HG03039 (cell line): ENCODE measurements around the gene RBMS1.

ENCODE experiments used
- ATAC-seq: cut with Tn5 transposase; IDR thresholded peaks from one replicate; pipeline ENCODE4 v1.9.1; 2021; ENCODE audit warnings: mild to moderate bottlenecking, moderate library complexity; ENCODE audit not compliant: unreplicated experiment

The RBMS1 gene

GRCh38 chr2:160238392-160238791 lies 255.2 kb downstream of the RBMS1 start:
- ATAC-seq: no peak

- no peak for ATAC-seq
Observed at GRCh38 chr2:160232905-160233475, 260.6 kb downstream of the RBMS1 start.

- no peak for ATAC-seq
Observed at GRCh38 chr2:160229591-160229990, 264.0 kb downstream of the RBMS1 start.

GRCh38 chr2:160228141-160228917 lies 265.3 kb downstream of the RBMS1 start:
- no peak for ATAC-seq

GRCh38 chr2:160227293-160227915 lies 266.2 kb downstream of the RBMS1 start:
- ATAC-seq: no peak

- ATAC-seq: no peak
Observed at GRCh38 chr2:160226367-160226766, 267.2 kb downstream of the RBMS1 start.

- no peak for ATAC-seq
Observed at GRCh38 chr2:160225722-160226121, 267.9 kb downstream of the RBMS1 start.

- ATAC-seq: peak; percentile 13
Observed at GRCh38 chr2:160224507-160224906, 269.1 kb downstream of the RBMS1 start.

- ATAC-seq: peak; percentile 95
Observed at GRCh38 chr2:160224060-160224459, 269.5 kb downstream of the RBMS1 start.

GRCh38 chr2:160223560-160223959 lies 270.0 kb downstream of the RBMS1 start:
- ATAC-seq: no peak

- no peak for ATAC-seq
Observed at GRCh38 chr2:160222546-160223283, 270.9 kb downstream of the RBMS1 start.
